22Rv1 (cell line): ENCODE results near the gene TAGAP.

Experiments
- CTCF ChIP-seq: fragments of 450-650 bp; IDR thresholded peaks from 2 replicates; pipeline ENCODE4 v1.5.1; 2017; ENCODE audit warnings: mild to moderate bottlenecking
- ZFX ChIP-seq: fragments of 450-650 bp; IDR thresholded peaks from 2 replicates; pipeline ENCODE4 v1.6.1; 2017; ENCODE audit warnings: antibody characterized with exemption, borderline replicate concordance

- TF ChIP-seq CTCF (no peak), ZFX (no peak)
These were observed 20.9 kb downstream of the TAGAP start for GRCh38 chr6:159023893-159024292.
